ENCODE measurements around the gene VSTM2L. TPM values are rescaled to one million over a fixed set of nuclear protein-coding genes. Genes with fewer than 3 reads are reported as not detected.
"Not testable (repeated sequence)": the region's sequence is repeated elsewhere in the genome, so short reads cannot be mapped to it uniquely, and the experiment has no call there.

Gene VSTM2L
- 2.2 and 2.5 TPM in 2 replicates for total RNA-seq

- no peak for DNase-seq (ENCODE audit: extremely low read depth, low read depth, low spot score)
Observed at GRCh38 chr20:37902504-37903313, at the start of gene VSTM2L. VSTM2L (plus strand) TSS chr20:37903127; CDS start chr20:37903351, 224 bp downstream.

- no peak for DNase-seq (ENCODE audit: extremely low read depth, low read depth, low spot score)
Observed at GRCh38 chr20:37853823-37854375, 49.0 kb upstream of the VSTM2L start.

- not testable (repeated sequence) for DNase-seq (ENCODE audit: extremely low read depth, low read depth, low spot score)
Observed at GRCh38 chr20:37856034-37856433, 46.9 kb upstream of the VSTM2L start.

- DNase-seq (ENCODE audit: extremely low read depth, low read depth, low spot score): no peak
Observed at GRCh38 chr20:37856932-37857660, 45.8 kb upstream of the VSTM2L start.

GRCh38 chr20:37859406-37860171, 43.3 kb upstream of the VSTM2L start:
- no peak for DNase-seq (ENCODE audit: extremely low read depth, low read depth, low spot score)

GRCh38 chr20:37863289-37863688, 39.6 kb upstream of the VSTM2L start:
- DNase-seq (ENCODE audit: extremely low read depth, low read depth, low spot score): no peak

- no peak for DNase-seq (ENCODE audit: extremely low read depth, low read depth, low spot score)
Observed at GRCh38 chr20:37864298-37864697, 38.6 kb upstream of the VSTM2L start.

- DNase-seq (ENCODE audit: extremely low read depth, low read depth, low spot score): no peak
Observed at GRCh38 chr20:37866051-37866450, 36.9 kb upstream of the VSTM2L start.

GRCh38 chr20:37867289-37868195, 35.4 kb upstream of the VSTM2L start:
- DNase-seq (ENCODE audit: extremely low read depth, low read depth, low spot score): no peak

GRCh38 chr20:37868851-37869333, 34.0 kb upstream of the VSTM2L start:
- no peak for DNase-seq (ENCODE audit: extremely low read depth, low read depth, low spot score)

GRCh38 chr20:37869334-37869861, 33.5 kb upstream of the VSTM2L start:
- DNase-seq (ENCODE audit: extremely low read depth, low read depth, low spot score): no peak

GRCh38 chr20:37870294-37870693, 32.6 kb upstream of the VSTM2L start:
- DNase-seq (ENCODE audit: extremely low read depth, low read depth, low spot score): no peak

- no peak for DNase-seq (ENCODE audit: extremely low read depth, low read depth, low spot score)
Observed at GRCh38 chr20:37871751-37872150, 31.2 kb upstream of the VSTM2L start.

GRCh38 chr20:37872161-37872560, 30.8 kb upstream of the VSTM2L start:
- no peak for DNase-seq (ENCODE audit: extremely low read depth, low read depth, low spot score)

GRCh38 chr20:37873884-37874283, 29.0 kb upstream of the VSTM2L start:
- DNase-seq (ENCODE audit: extremely low read depth, low read depth, low spot score): no peak

- no peak for DNase-seq (ENCODE audit: extremely low read depth, low read depth, low spot score)
Observed at GRCh38 chr20:37875460-37876175, 27.3 kb upstream of the VSTM2L start.

- DNase-seq (ENCODE audit: extremely low read depth, low read depth, low spot score): no peak
Observed at GRCh38 chr20:37876863-37877262, 26.1 kb upstream of the VSTM2L start.

- no peak for DNase-seq (ENCODE audit: extremely low read depth, low read depth, low spot score)
Observed at GRCh38 chr20:37877832-37878772, 24.8 kb upstream of the VSTM2L start.
